ENCODE data around the gene PDF.

PDF gene

GRCh38 chr16:69286941-69287713 is 43.3 kb downstream of the PDF start:
- in situ Hi-C loops (cut with HindIII; ENCODE audit: low sequenced_read_pairs), result no loop called here

- in situ Hi-C loops (cut with HindIII; ENCODE audit: low sequenced_read_pairs), result no loop called here
Observed at GRCh38 chr16:69285240-69285639, 45.1 kb downstream of the PDF start.

- in situ Hi-C loops (cut with HindIII; ENCODE audit: low sequenced_read_pairs), result no loop called here
Observed at GRCh38 chr16:69283851-69284250, 46.5 kb downstream of the PDF start.

- in situ Hi-C loops (cut with HindIII; ENCODE audit: low sequenced_read_pairs), result no loop called here
Observed at GRCh38 chr16:69277413-69277812, 53.0 kb downstream of the PDF start.

All from DLD1 (cell line).